ENCODE data around the gene PEX12. TPM values are rescaled to one million over a fixed set of nuclear protein-coding genes. Genes with fewer than 3 reads are reported as not detected.
A peak's percentile ranks its signal among the peaks of the same experiment; 100 is the strongest.

The PEX12 gene
- total RNA-seq, 2 experiments from 2014 or later, result 6.8 to 9.5 TPM

DNA sequence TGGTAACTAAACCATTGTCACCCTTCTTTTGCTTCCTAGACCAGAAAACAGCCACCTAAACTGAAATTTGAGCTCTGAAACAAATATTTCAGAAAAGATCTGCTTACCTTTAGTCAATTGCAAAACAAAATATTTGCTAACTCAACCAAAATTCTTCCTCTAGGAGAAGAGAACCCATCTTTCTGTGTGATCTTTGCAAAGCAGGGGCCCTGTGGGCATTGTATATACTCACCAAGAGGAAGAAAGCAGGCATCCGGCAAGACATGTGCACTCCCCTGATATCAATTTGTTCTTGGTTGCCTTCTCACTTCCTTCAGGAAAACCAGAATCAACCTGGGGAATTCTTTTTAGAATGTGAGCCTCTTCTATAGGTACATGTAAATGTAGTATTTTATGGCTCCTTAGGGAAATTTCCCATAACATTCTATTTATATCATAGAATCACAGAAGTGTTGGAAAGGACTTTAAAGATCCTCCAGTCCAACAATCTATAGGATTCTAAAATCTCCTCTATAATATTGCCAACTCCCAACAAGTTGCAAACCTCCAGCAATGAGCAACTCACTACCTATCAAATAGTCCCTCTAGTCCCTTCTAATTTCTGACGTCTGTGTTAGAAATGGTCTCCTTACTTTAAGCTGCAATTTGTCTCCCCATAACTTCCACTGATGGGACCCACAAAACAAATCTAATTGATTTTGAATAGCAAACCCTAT, 18.7 kb downstream of the PEX12 start:
- Histone ChIP-seq H3K27ac (ENCODE audit: low read depth, low read length, poor library complexity, severe bottlenecking) (no peak overlapping the region), H2AFZ (ENCODE audit: low read length) (no peak overlapping the region), H3K4me1 (ENCODE audit: insufficient read depth, low read length, poor library complexity, severe bottlenecking) (no peaks in the 10 kb centered on the region), H3K4me2 (ENCODE audit: low read length) (no peak overlapping the region), H3K4me3 (ENCODE audit: low read depth, low read length, poor library complexity, severe bottlenecking) (no peak overlapping the region), H4K20me1 (ENCODE audit: insufficient read depth, low read length) (no peaks in the 10 kb centered on the region), H3K9me3 (ENCODE audit: low read length) (no peaks in the 10 kb centered on the region), H3K79me2 (ENCODE audit: insufficient read depth, low read depth, low read length) (no peaks in the 10 kb centered on the region), H3K9me2 (ENCODE audit: insufficient read depth, low read length) (no peaks in the 10 kb centered on the region), H3K36me3 (ENCODE audit: insufficient read depth, low read length) (no peaks in the 10 kb centered on the region)
- TF ChIP-seq EZH2phosphoT487 (IDR thresholded peaks at IDR 0.05; ENCODE audit: borderline replicate concordance, low read depth, low read length) (no peak), CTCF (conservative IDR thresholded peaks at IDR 0.05; ENCODE audit: low read length) (no peak)
- intact Hi-C loops (cut with micrococcal nuclease; ENCODE audit: unreplicated experiment), result no loop called here
- ChIA-PET POLR2A (no interaction called here), CTCF (ENCODE audit: unreplicated experiment) (no interaction called here)
- no peak for DNase-seq (ENCODE audit: low spot score)
- BruUV-seq (replicated peaks), result no TSS peak

DNA sequence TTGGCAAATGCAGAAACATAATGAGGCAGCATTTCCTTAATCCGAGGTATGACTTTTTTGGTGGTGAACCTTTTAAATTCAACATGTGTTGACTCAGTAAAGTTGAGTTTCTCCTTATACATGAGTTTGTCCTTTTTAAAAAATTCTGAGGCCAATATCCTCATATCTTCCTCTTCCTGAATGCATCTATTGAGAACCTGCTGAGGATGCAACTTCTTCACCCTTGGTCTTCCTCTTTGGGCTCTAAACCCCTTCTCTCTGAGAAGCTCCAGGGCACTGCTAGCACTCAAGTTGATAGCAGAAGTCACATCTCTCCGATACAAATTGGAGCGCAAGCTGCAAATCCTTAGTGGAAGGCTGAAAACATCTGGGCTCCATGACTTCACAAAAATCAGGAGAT, 21.0 kb downstream of the PEX12 start:
- Histone ChIP-seq H3K36me3 (ENCODE audit: insufficient read depth, low read length) (no peaks in the 10 kb centered on the region), H3K4me2 (ENCODE audit: low read length) (no peak overlapping the region), H4K20me1 (ENCODE audit: insufficient read depth, low read length) (no peaks in the 10 kb centered on the region), H3K4me1 (ENCODE audit: insufficient read depth, low read length, poor library complexity, severe bottlenecking) (no peaks in the 10 kb centered on the region), H3K9me2 (ENCODE audit: insufficient read depth, low read length) (no peaks in the 10 kb centered on the region), H3K27ac (ENCODE audit: low read depth, low read length, poor library complexity, severe bottlenecking) (no peak overlapping the region), H3K4me3 (ENCODE audit: low read depth, low read length, poor library complexity, severe bottlenecking) (no peak overlapping the region), H3K9me3 (ENCODE audit: low read length) (no peaks in the 10 kb centered on the region), H3K79me2 (ENCODE audit: insufficient read depth, low read depth, low read length) (no peaks in the 10 kb centered on the region), H2AFZ (ENCODE audit: low read length) (no peak overlapping the region)
- TF ChIP-seq EZH2phosphoT487 (IDR thresholded peaks at IDR 0.05; ENCODE audit: borderline replicate concordance, low read depth, low read length) (no peak), CTCF (conservative IDR thresholded peaks at IDR 0.05; ENCODE audit: low read length) (no peak)
- no peak for DNase-seq (ENCODE audit: low spot score)
- no TSS peak for BruUV-seq (replicated peaks)
- ChIA-PET CTCF (ENCODE audit: unreplicated experiment) (no interaction called here), POLR2A (no interaction called here)
- intact Hi-C loops (cut with micrococcal nuclease; ENCODE audit: unreplicated experiment), result no loop called here

DNA sequence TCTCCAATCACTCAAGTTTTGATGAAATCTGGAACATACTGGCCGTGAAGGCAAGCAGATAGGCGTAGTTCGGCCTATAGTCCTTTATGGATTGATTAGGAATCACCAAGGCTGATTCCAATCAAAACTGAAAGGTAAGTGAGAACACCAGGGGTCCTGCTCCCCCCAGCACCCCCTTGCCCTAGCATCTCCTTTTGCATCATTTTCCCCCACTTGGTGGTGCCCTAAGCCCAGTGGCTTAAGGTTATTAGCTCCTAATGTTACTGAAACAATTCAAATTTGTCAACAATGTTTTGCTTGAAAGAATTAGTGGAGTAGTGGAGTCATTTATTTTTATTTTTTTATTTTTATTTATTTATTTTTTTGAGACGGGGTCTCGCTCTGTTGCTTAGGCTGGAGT, 22.7 kb downstream of the PEX12 start:
- TF ChIP-seq CTCF (conservative IDR thresholded peaks at IDR 0.05; ENCODE audit: low read length) (peak; percentile 63), EZH2phosphoT487 (IDR thresholded peaks at IDR 0.05; ENCODE audit: borderline replicate concordance, low read depth, low read length) (no peak)
- Histone ChIP-seq H3K36me3 (ENCODE audit: insufficient read depth, low read length) (no peaks in the 10 kb centered on the region), H3K4me1 (ENCODE audit: insufficient read depth, low read length, poor library complexity, severe bottlenecking) (no peaks in the 10 kb centered on the region), H3K9me3 (ENCODE audit: low read length) (no peaks in the 10 kb centered on the region), H3K4me3 (ENCODE audit: low read depth, low read length, poor library complexity, severe bottlenecking) (no peak overlapping the region), H2AFZ (ENCODE audit: low read length) (no peak overlapping the region), H3K27ac (ENCODE audit: low read depth, low read length, poor library complexity, severe bottlenecking) (no peak overlapping the region), H3K79me2 (ENCODE audit: insufficient read depth, low read depth, low read length) (no peaks in the 10 kb centered on the region), H3K4me2 (ENCODE audit: low read length) (no peak overlapping the region), H3K9me2 (ENCODE audit: insufficient read depth, low read length) (no peaks in the 10 kb centered on the region), H4K20me1 (ENCODE audit: insufficient read depth, low read length) (no peaks in the 10 kb centered on the region)
- CTCF ChIA-PET (ENCODE audit: unreplicated experiment), result no interaction called here
- BruUV-seq (replicated peaks), result no TSS peak
- no peak for DNase-seq (ENCODE audit: low spot score)
- intact Hi-C loops (cut with micrococcal nuclease; ENCODE audit: unreplicated experiment), result loop anchor here (1.0 kb wide), 1 partner anchor 192 kb away; no protein-coding TSS in a partner anchor
- POLR2A ChIA-PET, result no interaction called here
